Hematopoietic multipotent progenitor cell treated with erythropoietin and hydrocortisone succinate and interleukin-3 and kit ligand, for 15 days (in vitro differentiated cells): Measurements from ENCODE around the gene GTF3C1.
A peak's percentile ranks its signal among the peaks of the same experiment; 100 is the strongest.

Experiments
- DNase-seq: peaks from one replicate; pipeline ENCODE4 v3.0.0-alpha.2; 2015; ENCODE audit warnings: low spot score

The GTF3C1 gene

GRCh38 chr16:27566417-27566816 is 16.7 kb upstream of the GTF3C1 start:
- DNase-seq: no peak

- no peak for DNase-seq
Measured at GRCh38 chr16:27564224-27564623, 14.5 kb upstream of the GTF3C1 start.

- no peak for DNase-seq
Measured at GRCh38 chr16:27561216-27561615, 11.5 kb upstream of the GTF3C1 start.

GRCh38 chr16:27558932-27559331 is 9.2 kb upstream of the GTF3C1 start:
- DNase-seq: no peak

GRCh38 chr16:27558434-27558833 is 8.7 kb upstream of the GTF3C1 start:
- no peak for DNase-seq

- DNase-seq: no peak
Measured at GRCh38 chr16:27556471-27556870, 6.8 kb upstream of the GTF3C1 start.

GRCh38 chr16:27551036-27551435 is 1.3 kb upstream of the GTF3C1 start:
- DNase-seq: no peak

- no peak for DNase-seq
Measured at GRCh38 chr16:27550582-27550920, 838 bp upstream of the GTF3C1 start.

- no peak for DNase-seq
Measured at GRCh38 chr16:27549464-27549745, 308 bp downstream of the GTF3C1 start.

GRCh38 chr16:27547851-27548250 is 1.9 kb downstream of the GTF3C1 start:
- no peak for DNase-seq

- no peak for DNase-seq
Measured at GRCh38 chr16:27547134-27547533, 2.6 kb downstream of the GTF3C1 start.

GRCh38 chr16:27544671-27545070 is 5.0 kb downstream of the GTF3C1 start:
- DNase-seq: no peak

GRCh38 chr16:27543801-27544200 is 5.9 kb downstream of the GTF3C1 start:
- no peak for DNase-seq

- DNase-seq: no peak
Measured at GRCh38 chr16:27539636-27540035, 10.1 kb downstream of the GTF3C1 start.

GRCh38 chr16:27539120-27539519 is 10.6 kb downstream of the GTF3C1 start:
- no peak for DNase-seq

GRCh38 chr16:27538528-27538927 is 11.2 kb downstream of the GTF3C1 start:
- no peak for DNase-seq

GRCh38 chr16:27534256-27534655 is 15.5 kb downstream of the GTF3C1 start:
- no peak for DNase-seq

GRCh38 chr16:27531826-27532800 is 17.6 kb downstream of the GTF3C1 start:
- no peak for DNase-seq

- no peak for DNase-seq
Measured at GRCh38 chr16:27531186-27531585, 18.5 kb downstream of the GTF3C1 start.

- no peak for DNase-seq
Measured at GRCh38 chr16:27529962-27530361, 19.8 kb downstream of the GTF3C1 start.

- no peak for DNase-seq
Measured at GRCh38 chr16:27528294-27528693, 21.4 kb downstream of the GTF3C1 start.

GRCh38 chr16:27526180-27526579 is 23.5 kb downstream of the GTF3C1 start:
- DNase-seq: peak; percentile 47

- DNase-seq: no peak
Measured at GRCh38 chr16:27522173-27522707, 27.5 kb downstream of the GTF3C1 start.
